Sciatic nerve (tissue), 2 donors: Measurements from ENCODE around the gene XYLT1. TPM values are rescaled to one million over a fixed set of nuclear protein-coding genes. Genes with fewer than 3 reads are reported as not detected.
"Not testable (repeated sequence)": the region's sequence is repeated elsewhere in the genome, so short reads cannot be mapped to it uniquely, and the experiment has no call there.

ENCODE experiments used
- ATAC-seq: fragments of 200-7000 bp; cut with Tn5 transposase; one replicate; pipeline ENCODE4 v1.9.1; 2020; ENCODE audit warnings: mild to moderate bottlenecking, moderate library complexity
- DNase-seq: peaks from one replicate; pipeline ENCODE4 v3.0.0-alpha.2; 2020; ENCODE audit warnings: low spot score
- intact Hi-C: fragments of 100-400 bp; cut with DNase I; formaldehyde crosslinking; loops from one replicate; pipeline ENCODE4 v1.14.2; 2022
- total RNA-seq: library from RNA; stranded (reverse); fragmentation: NEBNext Ultra II Directional; extraction: Animal tissue kit (Norgen Biotek cat#: 25700); gene quantifications from one replicate; pipeline ENCODE4 v1.2.1, GENCODE V29; 2021
- donor health status: DM: no; HTN: no; CAD: no.
- donor health status: DM: no; HTN: no; CAD: no.

The XYLT1 gene, protein sequence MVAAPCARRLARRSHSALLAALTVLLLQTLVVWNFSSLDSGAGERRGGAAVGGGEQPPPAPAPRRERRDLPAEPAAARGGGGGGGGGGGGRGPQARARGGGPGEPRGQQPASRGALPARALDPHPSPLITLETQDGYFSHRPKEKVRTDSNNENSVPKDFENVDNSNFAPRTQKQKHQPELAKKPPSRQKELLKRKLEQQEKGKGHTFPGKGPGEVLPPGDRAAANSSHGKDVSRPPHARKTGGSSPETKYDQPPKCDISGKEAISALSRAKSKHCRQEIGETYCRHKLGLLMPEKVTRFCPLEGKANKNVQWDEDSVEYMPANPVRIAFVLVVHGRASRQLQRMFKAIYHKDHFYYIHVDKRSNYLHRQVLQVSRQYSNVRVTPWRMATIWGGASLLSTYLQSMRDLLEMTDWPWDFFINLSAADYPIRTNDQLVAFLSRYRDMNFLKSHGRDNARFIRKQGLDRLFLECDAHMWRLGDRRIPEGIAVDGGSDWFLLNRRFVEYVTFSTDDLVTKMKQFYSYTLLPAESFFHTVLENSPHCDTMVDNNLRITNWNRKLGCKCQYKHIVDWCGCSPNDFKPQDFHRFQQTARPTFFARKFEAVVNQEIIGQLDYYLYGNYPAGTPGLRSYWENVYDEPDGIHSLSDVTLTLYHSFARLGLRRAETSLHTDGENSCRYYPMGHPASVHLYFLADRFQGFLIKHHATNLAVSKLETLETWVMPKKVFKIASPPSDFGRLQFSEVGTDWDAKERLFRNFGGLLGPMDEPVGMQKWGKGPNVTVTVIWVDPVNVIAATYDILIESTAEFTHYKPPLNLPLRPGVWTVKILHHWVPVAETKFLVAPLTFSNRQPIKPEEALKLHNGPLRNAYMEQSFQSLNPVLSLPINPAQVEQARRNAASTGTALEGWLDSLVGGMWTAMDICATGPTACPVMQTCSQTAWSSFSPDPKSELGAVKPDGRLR
- total RNA-seq: 17.3 TPM

DNA sequence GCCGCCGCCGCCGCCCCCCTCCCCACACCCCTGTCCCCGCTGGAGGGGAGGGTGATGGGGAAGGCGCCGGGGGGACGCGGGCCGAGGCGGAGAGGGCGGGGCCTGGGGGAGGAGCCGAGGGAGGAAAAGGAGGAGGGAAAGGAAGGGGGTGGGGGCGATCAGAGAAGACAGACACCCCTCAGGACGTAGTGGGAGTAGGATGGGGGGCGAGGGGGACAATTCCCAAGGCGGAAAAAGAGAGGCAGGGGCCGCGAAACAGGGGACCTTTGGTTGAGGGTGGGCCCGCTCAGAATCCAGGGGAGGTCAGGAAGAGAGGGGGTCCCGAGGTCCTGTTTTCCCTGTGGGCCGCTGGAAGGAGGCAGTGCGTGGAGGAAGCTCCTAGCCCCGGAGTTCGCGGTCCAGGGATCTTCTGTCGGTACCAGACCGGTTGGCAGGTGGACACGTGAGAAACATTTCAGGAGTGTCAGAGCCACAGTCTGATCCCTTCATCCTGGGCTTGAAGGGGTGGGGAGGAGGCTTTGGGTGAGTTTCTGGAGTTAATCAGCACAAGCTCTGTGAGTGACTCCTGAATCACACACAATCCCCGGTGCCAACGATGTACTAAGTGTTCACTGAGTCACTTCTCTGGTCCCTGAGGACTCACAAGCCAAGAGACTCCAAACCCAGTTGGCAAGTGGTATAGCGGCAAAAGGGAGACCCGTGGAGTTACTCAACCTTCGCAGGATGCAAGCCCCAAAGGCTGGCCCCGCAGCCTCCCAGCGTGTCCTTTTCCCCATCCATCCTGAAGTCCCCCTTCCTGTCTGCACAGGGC is at the start of gene XYLT1:
Gene XYLT1, minus strand, starts transcription at position 53 of the 811 bp plus-strand sequence. CDS start 164 bp downstream, outside the sequence.
- ATAC-seq (peak; percentile 76), DNase-seq (peak; percentile 79)
- intact Hi-C loops: loop anchor here (10.0 kb wide), 2 partner anchors 104 to 166 kb away; no protein-coding TSS in a partner anchor

DNA sequence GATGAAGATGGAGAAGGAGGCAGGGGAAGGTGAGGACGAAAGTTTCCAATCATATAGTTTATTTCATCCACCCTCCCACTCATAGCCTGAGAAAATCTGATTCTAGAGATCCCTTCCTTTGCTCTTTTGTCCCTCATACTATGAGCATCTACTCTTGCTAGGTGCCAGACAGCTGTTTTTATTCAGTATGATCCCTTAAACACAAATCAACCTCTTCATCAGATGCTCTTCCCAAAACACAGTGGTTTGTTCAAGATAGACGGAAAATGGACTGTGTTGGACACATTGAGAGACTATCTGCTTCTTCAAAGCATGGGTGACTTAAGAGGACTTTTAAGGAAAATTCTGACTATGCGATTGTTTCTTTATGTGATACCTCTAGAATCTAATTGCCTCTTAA is 49.4 kb upstream of the XYLT1 start:
- no peak for DNase-seq
- intact Hi-C loops: no loop called here
- no peak for ATAC-seq

DNA sequence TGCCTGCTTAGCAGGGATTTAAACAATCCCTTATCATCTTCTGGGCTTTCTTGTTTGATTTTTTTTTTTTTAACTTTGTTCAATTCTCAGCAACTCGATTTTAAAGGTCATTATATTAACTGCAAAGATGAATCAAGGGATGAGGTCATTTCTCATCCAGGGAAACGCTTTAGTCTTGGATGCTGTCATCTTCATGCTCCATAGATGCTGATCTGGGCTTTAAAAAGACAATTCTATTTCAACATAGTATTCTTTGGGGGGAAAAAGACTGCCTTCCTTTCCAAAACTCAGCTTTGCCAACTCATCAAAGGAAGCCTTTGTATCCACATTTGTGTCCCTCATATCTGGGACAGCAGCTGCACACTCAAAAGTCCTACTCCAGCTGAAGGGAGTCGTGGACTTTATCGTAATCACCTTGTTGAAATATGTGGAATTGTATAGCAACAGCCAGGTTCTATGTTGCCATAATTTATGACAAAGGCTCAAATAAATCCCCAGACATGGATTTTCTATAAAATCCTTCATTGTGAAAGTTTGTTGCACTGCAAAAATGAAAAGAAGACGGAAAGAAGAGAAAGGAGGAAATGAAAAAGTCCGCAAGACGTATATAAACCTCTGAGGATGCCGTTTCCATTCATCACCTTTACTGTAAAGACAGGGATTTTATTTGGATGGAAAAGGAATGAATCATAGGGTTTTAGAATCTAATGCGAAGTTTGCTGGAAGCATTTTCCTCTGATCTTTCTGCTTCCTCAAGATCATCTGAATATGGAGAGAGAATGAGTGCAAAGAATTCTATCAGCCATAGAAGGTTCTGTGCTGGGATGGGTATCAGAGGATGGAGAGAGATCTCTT is 48.6 kb upstream of the XYLT1 start:
- ATAC-seq (peak; percentile 90), DNase-seq (no peak)
- intact Hi-C loops: no loop called here

DNA sequence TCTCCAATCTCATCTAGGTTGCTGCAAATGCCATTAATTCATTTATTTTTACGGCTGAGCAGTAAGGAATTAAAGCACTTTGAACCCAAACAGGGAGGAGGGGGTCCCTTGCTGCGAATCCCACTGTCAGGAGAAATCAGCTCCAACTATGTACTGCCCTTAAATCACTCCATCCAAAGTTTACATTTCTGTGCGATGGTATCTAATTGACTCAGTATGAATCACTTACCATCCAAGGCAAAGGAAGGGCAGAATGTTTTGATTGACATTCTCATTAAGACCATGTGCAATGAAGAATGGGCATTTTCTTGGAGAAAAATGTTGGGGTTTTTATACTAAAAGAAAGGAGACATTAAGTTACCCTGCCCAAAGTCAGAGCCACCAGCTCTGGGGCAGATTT is 47.7 kb upstream of the XYLT1 start:
- DNase-seq (no peak), ATAC-seq (no peak)
- intact Hi-C loops: no loop called here

DNA sequence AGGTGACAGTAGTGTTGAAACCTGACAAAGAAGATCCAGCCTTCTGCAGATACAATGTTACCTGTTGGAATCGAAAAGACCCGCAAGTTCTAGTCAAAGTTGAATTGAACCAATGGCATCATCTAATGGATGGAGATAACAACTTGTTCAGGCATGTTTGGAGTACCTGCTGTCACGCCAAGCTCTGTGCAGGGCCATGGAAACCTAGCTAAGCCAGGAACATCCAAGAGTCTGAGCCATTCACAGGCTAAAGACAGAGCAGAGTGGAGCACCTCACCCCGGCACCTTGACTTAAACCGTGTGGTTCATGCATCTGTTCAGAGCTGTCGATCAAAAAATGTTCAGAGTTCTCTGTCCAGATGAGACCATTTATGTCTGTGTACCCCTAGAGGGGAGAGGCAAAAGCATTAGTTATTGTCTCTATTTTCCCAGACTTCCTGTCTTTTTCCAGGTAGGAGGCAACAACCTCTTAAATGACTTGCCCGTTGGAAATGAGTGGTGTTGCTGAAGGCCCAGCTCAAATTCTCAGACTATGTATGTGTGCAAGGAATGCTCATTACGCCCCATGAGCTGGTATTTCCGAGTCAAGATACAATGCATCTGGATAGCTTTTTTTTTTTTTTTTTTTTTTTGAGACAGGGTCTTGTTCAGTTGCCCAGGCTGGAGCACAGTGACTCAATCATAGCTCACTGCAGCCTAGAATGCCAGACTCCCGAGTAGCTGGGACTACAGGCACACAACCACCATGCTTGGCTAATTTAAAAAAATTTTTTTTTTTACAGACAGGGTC is 44.9 kb upstream of the XYLT1 start:
- ATAC-seq (no peak), DNase-seq (no peak)
- intact Hi-C loops: no loop called here

DNA sequence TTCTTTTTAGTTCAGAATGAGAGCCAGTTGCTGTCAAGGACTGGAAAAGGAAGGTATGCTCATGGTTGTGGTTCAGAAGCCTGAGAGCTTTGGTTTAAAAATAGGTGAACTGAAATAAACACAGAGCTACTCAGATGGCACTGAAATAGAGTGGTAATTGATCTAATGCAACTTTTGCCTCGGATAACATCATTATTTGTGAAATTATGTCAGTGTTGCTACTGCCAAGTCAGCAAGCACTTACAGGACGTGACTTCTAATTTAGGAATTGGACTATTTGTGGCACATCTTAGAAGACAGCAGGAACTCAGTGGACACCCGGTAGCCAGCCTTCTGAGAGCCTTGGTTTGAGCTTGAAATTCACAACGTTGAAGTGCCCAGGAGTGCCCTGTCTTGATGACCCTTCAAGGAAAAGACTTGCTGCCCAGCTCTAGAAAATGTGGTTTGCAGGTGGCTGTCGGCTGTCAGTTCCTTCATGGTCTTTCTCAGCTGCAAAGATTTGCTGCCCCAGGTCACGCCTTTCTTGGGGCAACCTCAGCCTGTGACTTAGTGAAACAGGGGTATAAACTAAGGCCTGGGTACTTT is 42.0 kb upstream of the XYLT1 start:
- intact Hi-C loops: loop anchor here (5.0 kb wide), 1 partner anchor 1765 kb away; no protein-coding TSS in a partner anchor
- ATAC-seq (no peak), DNase-seq (no peak)

DNA sequence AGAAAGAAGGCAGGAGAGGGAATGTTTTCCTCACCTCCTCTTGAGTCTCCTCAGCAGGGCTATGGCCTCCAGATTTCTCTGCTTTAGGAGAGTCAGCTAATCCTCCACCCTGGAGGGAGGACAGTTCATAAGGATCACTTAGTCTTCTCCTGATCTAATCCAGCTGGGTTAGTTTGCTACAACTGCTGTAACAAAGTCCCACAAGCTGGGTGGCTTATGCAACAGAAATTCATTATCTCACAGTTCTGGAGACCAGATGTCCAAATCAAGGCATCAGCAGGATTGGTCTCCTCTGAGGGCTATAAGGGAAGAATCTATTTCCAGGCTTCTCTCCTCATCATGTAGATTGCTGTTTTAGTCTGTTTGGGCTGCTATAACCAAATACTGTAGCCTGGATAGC is 40.6 kb upstream of the XYLT1 start:
- DNase-seq (no peak), ATAC-seq (peak; percentile 93)
- intact Hi-C loops: loop anchor here (5.0 kb wide), 1 partner anchor 1764 kb away; no protein-coding TSS in a partner anchor

DNA sequence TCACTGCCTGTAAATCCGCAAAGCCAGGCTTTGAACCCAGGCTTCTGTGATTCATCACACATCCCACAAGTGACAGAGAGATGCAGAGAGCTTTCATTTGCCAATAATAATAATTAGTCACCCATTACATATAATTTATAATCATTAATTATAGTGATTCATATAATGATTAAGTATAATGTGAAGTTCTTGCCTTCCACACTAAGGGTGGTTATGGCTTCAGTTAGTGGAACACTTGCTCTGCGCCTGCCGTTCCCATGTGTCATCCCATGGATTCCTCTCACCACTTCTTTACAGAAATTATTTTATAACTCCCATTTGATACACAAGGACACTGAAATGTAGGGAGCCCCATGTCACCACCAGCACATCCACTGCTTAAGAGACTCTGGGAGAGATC is 39.8 kb upstream of the XYLT1 start:
- ATAC-seq: no peak

DNA sequence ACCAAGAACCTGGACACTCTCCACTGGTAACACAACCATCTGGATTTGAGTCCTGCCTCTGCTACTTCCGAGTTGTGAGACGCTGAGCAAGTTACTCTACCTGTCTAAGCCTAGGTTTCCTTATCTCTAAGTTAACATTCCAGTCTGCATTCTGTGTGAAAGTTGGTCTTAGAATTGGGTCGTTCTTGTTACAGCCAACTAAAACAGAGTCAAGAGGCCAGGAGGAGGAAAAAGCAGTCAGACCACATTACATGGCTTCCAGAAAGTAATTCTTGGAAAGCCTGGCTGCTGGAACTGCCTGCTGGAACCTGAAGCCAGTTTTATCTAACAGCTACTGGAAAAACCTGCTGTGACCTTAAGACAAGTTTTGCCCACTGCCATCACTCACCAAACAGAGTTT is 38.4 kb upstream of the XYLT1 start:
- intact Hi-C loops: no loop called here
- no peak for ATAC-seq
- DNase-seq: no peak

More for the DNA sequence above, 39.8 kb upstream of the XYLT1 start:
- intact Hi-C loops: loop anchor here (5.0 kb wide), 1 partner anchor 1763 kb away; no protein-coding TSS in a partner anchor
- no peak for DNase-seq

DNA sequence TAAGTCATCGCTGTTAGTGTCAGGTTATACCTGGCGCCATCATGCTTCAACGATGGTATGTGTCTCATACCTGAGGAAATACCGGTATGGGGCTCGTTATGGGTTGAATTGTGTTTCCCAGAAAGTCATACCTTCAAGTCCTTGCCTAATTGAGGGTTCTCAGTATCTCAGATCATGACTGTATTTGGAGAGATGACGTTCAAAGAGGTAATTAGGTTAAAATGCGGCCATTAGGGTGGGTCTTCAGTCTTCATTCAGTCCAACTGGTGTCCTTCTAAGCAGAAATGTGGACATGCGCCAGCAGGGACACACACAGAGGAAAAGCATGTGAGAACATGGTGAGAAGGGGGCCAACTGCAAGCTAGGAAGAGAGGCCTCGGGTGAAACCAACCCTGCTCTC is 37.5 kb upstream of the XYLT1 start:
- no peak for ATAC-seq
- intact Hi-C loops: no loop called here

DNA sequence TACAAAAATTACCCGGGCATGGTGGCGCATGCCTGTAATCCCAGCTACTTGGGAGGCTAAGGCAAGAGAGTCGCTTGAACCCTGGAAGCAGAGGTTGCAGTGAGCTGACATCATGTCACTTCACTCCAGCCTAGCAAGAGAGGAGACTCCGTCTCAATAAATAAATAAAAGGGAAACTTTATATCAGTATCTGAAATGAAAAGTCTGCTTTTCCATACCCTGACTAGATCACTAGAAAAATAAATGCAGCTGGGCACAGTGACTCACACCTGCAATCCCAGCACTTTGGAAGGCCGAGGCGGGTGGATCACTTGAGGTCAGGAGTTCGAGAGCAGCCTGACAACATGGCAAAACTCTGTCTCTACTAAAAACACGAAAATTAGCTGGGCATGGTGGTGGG is 36.8 kb upstream of the XYLT1 start:
- DNase-seq, intact Hi-C loops: not testable (repeated sequence)

More for the DNA sequence above, 37.5 kb upstream of the XYLT1 start:
- DNase-seq: no peak

DNA sequence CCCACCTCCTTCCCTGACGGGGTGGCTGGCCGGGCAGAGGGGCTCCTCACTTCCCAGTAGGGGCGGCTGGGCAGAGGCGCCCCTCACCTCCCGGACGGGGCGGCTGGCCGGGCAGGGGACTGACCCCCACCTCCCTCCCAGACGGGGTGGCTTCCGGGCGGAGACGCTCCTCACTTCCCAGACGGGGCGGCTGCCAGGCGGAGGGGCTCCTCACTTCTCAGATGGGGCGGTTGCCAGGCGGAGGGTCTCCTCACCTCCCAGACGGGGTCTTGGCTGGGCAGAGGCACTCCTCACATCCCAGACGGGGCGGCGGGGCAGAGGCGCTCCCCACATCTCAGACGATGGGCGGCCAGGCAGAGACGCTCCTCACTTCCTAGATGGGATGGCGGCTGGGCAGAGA is 35.1 kb upstream of the XYLT1 start:
- intact Hi-C loops, DNase-seq, ATAC-seq: not testable (repeated sequence)

More for the DNA sequence above, 36.8 kb upstream of the XYLT1 start:
- ATAC-seq: not testable (repeated sequence)

DNA sequence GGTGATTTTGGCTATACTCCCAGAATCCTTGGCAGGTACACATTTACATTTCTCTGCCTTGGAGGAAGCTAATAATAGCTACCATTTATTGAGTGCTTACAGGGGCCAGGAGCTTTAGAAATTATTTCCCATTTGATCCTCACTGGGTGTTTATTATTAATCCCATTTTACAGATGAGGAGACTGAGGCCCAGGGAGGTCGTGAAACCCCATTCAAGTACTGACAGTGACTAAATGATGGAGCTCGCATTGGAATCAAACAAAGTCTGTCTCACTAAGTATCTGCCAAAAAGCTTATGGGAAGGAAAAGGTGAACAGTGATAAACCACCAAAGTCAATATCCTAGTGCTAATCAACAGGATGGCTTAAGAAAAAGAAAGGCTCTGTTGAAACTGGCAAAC is 33.3 kb upstream of the XYLT1 start:
- DNase-seq (no peak), ATAC-seq (no peak)
- intact Hi-C loops: no loop called here

DNA sequence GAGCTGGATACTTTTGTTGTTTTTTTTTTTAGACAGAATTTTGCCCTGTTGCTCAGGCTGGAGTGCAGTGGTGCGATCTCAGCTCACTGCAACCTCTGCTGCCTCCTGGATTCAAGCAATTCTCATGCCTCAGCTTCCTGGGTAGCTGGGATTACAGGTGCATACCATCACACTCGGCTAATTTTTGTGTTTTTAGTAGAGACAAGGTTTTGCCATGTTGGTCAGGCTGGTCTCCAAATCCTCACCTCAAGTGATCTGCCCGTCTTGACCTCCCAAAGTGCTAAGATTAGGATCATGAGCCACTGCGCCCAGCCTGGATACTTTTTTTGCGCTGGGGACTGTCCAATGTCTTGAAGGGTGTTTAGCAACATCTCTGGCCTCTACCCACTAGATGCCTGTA is 32.6 kb upstream of the XYLT1 start:
- intact Hi-C loops: no loop called here
- ATAC-seq (no peak), DNase-seq (no peak)

DNA sequence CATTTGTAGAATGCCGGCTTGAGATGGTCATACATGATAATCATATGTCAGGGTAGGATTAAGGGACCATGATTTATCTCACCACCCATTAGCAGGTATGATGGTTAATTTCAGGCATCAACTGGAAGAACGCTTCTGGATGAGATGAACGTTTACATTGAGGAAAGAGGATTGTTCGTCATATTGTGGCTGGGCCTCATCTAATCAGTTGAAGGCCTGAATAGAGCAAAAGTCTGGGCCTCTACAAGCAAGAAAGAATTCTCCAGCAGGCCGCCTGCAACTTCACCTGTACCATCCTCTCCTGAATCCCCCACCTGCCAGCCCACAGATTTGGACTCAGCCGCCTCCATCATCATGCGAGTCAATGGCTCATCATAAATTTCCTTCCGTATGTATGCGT is 30.6 kb upstream of the XYLT1 start:
- DNase-seq: no peak
- no peak for ATAC-seq
- intact Hi-C loops: no loop called here

DNA sequence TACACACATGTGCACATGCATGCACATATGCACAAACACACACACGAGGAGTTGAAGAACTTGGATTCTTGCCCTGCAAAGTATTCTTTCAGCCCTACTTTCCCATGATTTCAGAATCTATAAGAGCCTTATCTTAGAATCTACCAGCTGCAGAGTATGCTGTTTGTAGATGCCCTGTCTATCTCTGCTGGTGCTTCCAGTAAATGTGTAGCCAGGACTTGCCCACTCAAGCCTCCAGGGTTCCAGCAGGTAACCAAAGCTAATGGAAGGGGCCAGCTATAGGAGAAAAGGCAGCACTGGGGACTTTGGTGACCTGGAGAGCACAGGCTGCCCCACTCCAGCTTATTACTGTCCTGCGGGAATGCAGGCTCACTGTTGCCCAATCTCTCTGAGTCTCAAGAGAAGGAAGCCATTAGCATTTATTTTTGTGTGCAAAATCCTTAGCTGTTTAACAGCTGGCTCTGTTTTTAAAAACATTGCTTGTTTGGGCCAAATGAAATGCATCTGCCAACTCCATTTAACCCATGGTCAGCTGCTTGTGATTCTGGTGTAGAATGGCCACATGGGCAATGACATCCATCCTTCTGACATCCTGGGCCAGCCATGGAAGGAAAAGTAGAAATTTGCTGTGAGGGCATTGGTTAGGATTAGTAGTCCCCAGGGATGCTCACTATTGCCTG is 28.6 kb upstream of the XYLT1 start:
- ATAC-seq: no peak
- no peak for DNase-seq
- intact Hi-C loops: loop anchor here (5.0 kb wide), 1 partner anchor 1463 kb away; no protein-coding TSS in a partner anchor
